Choroid plexus epithelial cell (primary cell): ENCODE data around the gene KLC4.
A peak's percentile ranks its signal among the peaks of the same experiment; 100 is the strongest.
"Not testable (repeated sequence)": the region's sequence is repeated elsewhere in the genome, so short reads cannot be mapped to it uniquely, and the experiment has no call there.

Experiments used
- DNase-seq: peaks from one replicate; pipeline ENCODE4 v3.0.0-alpha.2; 2010; ENCODE audit warnings: low read depth
- H3K4me3 ChIP-seq: 2 replicates; pipeline ENCODE4 v1.5.1; 2011; ENCODE audit warnings: low read depth, mild to moderate bottlenecking, control low read depth, low read length, moderate library complexity
- TF ChIP-seq, protein P1 (sequence below): conservative IDR thresholded peaks from 2 replicates; pipeline ENCODE4 v1.5.1; 2011; ENCODE audit warnings: low read depth, mild to moderate bottlenecking, control low read depth, inconsistent platforms, low read length, moderate library complexity

The KLC4 gene

DNA sequence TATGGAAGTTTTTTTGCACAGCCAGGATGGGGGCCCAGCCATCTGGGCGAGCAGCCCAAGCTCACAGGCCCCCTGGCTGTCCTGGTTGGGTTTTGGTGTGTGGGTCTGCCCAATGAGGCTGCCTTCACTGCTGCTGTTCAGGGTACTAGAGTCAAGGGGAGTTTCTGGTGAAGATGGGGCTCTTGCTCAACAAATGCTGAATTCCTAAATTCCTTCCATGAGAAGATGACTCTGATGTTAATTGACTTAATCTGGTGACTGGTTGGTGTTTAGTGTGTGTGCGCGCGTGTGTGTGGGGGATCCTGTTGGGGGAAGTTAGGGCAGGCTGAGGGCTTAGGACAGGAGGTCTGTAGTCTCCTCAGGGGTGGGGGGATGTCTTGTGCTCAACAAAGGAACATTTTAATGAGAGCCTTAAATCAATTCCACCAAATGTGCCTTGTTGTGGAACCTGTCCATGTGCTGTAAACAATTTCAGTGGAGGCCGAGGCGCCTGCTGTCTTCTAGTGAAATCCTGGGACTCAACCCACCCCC lies 18.6 kb downstream of the KLC4 start:
- DNase-seq = peak; percentile 68
- H3K4me3 ChIP-seq = peak overlapping the region; percentile 94
- TF ChIP-seq, protein P1, sequence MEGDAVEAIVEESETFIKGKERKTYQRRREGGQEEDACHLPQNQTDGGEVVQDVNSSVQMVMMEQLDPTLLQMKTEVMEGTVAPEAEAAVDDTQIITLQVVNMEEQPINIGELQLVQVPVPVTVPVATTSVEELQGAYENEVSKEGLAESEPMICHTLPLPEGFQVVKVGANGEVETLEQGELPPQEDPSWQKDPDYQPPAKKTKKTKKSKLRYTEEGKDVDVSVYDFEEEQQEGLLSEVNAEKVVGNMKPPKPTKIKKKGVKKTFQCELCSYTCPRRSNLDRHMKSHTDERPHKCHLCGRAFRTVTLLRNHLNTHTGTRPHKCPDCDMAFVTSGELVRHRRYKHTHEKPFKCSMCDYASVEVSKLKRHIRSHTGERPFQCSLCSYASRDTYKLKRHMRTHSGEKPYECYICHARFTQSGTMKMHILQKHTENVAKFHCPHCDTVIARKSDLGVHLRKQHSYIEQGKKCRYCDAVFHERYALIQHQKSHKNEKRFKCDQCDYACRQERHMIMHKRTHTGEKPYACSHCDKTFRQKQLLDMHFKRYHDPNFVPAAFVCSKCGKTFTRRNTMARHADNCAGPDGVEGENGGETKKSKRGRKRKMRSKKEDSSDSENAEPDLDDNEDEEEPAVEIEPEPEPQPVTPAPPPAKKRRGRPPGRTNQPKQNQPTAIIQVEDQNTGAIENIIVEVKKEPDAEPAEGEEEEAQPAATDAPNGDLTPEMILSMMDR = no peak

DNA sequence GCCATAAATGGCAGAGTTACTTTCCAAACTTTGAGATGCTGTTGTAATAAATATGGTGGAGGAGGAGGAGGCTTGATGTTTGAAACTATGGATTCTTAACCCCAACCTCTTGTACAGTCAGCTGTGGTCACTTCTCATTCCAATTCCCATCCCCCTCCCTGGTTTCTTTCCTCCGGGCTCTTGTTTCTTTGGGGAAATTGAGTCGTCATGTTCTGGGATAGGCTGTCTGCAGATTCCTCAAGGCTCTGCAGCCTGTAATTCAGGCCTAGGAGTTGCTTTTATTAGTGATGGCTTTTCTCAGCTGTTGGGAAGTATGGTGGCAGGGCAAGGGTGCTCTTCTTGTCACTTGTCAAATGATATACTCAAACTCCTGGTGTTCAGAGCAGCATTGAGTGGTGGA lies 19.3 kb downstream of the KLC4 start:
- peak; percentile 84 for DNase-seq
- TF ChIP-seq, protein P1 = no peak
- peak overlapping the region; percentile 94 for H3K4me3 ChIP-seq

DNA sequence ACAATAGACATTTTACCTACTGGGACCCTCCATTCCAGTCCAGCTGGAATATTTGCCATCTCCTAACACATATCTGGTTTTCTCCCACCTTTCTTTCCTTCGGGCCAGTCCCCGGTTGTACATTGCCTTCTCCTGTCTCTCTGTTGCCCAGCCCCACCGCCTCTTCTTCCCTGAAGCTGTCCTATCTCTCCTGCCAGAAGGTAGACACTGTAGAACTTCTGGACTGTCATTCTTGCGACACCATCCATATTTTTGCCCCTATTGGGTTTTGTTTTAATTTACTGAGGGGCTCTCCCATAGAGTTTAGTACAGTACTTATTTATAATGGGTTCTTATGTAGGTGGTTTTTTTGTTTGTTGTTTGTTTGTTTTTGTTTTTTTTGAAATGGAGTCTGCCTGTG lies 21.6 kb downstream of the KLC4 start:
- H3K4me3 ChIP-seq = no peak overlapping the region
- no peak for DNase-seq
- TF ChIP-seq, protein P1 = no peak

DNA sequence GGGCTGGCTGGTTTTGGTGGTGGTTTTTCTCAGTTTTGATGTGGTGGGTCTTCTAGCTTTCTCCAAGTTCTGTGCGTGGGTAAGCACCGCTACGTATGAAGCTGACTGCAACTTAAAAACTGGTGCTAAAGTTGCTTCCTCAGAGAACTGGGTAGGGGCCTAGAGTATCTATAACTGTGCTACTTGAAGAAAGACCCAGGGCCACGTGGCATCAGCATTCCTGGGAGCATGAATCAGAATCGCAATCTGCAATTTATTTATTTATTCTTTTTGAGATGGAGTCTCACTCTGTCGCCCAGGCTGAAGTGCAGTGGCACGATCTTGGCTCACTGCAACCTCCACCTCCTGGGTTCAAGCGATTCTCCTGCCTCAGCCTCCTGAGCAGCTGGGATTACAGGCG lies 22.5 kb downstream of the KLC4 start:
- H3K4me3 ChIP-seq = not testable (repeated sequence)
- peak; percentile 66 for DNase-seq

DNA sequence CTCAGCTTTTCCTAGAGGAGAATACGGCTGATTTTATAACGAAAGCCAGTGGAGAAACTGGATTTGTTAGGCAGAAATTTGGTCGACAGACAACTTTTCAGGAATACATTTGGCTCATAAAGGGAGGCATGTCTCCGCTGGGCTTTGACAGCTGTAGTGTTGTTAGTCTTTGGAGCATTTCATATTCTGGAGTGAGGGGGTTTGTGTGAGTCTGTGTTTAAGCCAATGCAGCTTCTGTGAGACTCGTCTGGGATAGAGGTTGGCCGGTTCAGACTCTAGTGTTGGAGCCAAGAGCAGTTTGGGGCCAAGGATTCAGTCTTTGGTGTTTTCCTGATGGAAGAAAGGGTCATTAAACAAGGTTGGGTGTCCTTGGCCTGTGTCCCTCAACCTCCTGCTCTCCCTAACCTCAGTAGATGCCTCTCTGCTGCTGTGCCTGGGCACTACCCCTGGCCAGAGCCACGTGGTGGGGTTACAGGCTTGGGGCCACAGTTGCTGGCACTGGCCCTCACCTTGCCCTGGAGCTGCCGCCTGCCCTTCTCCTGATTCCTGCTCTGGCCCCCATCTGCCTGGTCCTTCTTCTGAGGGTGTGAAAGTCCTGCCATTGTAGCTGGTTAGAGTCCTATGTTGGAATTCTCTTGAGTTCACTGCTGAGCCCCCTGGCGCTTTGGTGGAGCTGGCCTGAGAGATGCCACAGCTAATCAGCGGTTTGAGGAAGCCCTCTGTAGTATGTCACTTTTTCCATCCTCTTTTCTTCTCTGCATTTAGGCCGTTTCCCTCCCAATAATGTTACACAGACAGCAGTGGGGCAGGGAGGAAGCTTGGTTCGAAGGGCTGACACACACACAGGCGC lies 23.6 kb downstream of the KLC4 start:
- no peak overlapping the region for H3K4me3 ChIP-seq
- no peak for DNase-seq
- TF ChIP-seq, protein P1 = no peak

DNA sequence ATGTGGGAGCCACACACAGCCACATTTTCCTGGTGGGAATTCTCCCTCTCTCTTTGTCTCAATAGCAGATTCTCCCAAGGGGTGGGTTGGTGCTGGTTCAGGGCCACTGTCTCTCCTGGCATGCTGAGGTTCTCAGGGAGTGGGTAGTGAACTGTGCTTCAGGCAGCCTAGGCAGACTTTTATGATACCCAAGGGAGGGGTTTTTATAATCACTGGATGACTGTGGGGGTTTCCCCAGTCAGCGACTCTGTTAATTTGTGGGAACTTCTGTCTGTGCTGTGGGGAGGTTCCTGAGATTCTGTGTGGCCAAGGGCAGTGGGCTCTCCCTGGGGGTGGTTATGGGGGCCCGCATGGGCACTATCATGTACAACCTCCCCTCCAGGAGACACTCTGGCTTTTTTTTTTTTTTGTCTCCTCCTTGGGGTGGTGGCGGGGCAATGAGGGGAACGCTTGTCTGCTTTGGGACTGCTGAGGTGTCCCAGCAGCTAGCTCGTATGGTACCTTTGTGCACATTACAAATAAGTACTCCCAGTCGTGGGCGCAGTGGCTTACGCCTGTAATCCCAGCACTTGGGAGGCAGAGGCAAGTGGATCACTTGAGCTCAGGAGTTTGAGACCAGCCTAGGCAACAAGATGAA lies 26.7 kb downstream of the KLC4 start:
- TF ChIP-seq, protein P1 = no peak
- H3K4me3 ChIP-seq = no peak overlapping the region
- no peak for DNase-seq

DNA sequence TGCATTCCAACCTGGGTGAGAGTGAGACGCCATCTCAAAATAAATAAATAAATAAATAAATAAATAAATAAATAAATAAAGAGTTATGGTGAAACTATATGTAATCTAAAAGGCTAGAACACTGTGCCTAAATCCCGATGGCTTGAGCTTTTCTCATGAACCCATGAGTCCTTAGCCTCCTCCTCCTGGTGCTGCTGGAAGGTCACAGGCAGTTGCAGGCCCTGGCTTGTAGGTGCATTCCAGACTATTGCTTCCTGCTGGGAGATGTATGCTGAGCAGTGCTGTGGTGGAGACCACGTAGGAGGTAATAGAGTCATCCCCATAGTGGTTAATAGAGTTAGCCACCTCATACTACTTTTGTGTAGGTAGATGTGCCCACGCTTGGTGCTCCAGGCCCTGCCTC lies 29.2 kb downstream of the KLC4 start:
- DNase-seq = peak; percentile 84
- H3K4me3 ChIP-seq = no peak overlapping the region
- TF ChIP-seq, protein P1 = no peak
